ENCODE measurements around the gene CUL7.
"Not testable (repeated sequence)": the region's sequence is repeated elsewhere in the genome, so short reads cannot be mapped to it uniquely, and the experiment has no call there.

CUL7 gene

GRCh38 chr6:43053545-43054205, at the start of gene CUL7:
Gene CUL7, minus strand, starts transcription at chr6:43053851. Its CDS starts 1,063 bp downstream, at chr6:43052788.
- intact Hi-C loops (cut with DNase I) = no loop called here
- peak; percentile 64 to 95 (median 86) for DNase-seq

- no peak for DNase-seq
- intact Hi-C loops (cut with DNase I) = no loop called here
These were observed 47.8 kb upstream of the CUL7 start for GRCh38 chr6:43101497-43101896.

- intact Hi-C loops (cut with DNase I) = no loop called here
- no peak for DNase-seq
These were observed 43.9 kb upstream of the CUL7 start for GRCh38 chr6:43097502-43097901.

GRCh38 chr6:43097098-43097489, 43.4 kb upstream of the CUL7 start:
- intact Hi-C loops (cut with DNase I) = no loop called here
- no peak for DNase-seq

GRCh38 chr6:43096451-43097097, 42.9 kb upstream of the CUL7 start:
- peak in 6 of 42 donors; percentile 7 to 47 (median 20) for DNase-seq
- intact Hi-C loops (cut with DNase I) = no loop called here

GRCh38 chr6:43095939-43096338, 42.3 kb upstream of the CUL7 start:
- intact Hi-C loops (cut with DNase I) = no loop called here
- DNase-seq = no peak

GRCh38 chr6:43093436-43094289, 40.0 kb upstream of the CUL7 start:
- intact Hi-C loops (cut with DNase I) = no loop called here
- DNase-seq = peak in 3 of 42 donors; percentile 15 to 31 (median 24)

- no peak for DNase-seq
- intact Hi-C loops (cut with DNase I) = no loop called here
These were observed 39.0 kb upstream of the CUL7 start for GRCh38 chr6:43092635-43093034.

GRCh38 chr6:43091436-43091991, 37.9 kb upstream of the CUL7 start:
- intact Hi-C loops (cut with DNase I) = no loop called here
- no peak for DNase-seq

GRCh38 chr6:43091020-43091419, 37.4 kb upstream of the CUL7 start:
- no peak for DNase-seq
- intact Hi-C loops (cut with DNase I) = no loop called here

- no peak for DNase-seq
- intact Hi-C loops (cut with DNase I) = no loop called here
These were observed 36.9 kb upstream of the CUL7 start for GRCh38 chr6:43090559-43090956.

- intact Hi-C loops (cut with DNase I) = no loop called here
- no peak for DNase-seq
These were observed 36.4 kb upstream of the CUL7 start for GRCh38 chr6:43089874-43090558.

GRCh38 chr6:43089467-43089866, 35.8 kb upstream of the CUL7 start:
- DNase-seq = no peak
- intact Hi-C loops (cut with DNase I) = no loop called here

GRCh38 chr6:43088654-43089056, 35.0 kb upstream of the CUL7 start:
- DNase-seq = no peak
- intact Hi-C loops (cut with DNase I) = no loop called here

GRCh38 chr6:43086022-43086658, 32.5 kb upstream of the CUL7 start:
- intact Hi-C loops (cut with DNase I) = no loop called here
- DNase-seq = no peak

- DNase-seq = peak in 1 of 42 donors; percentile 5
- intact Hi-C loops (cut with DNase I) = no loop called here
These were observed 29.4 kb upstream of the CUL7 start for GRCh38 chr6:43082806-43083655.

- DNase-seq; intact Hi-C loops (cut with DNase I): not testable (repeated sequence)
These were observed 28.3 kb upstream of the CUL7 start for GRCh38 chr6:43081922-43082321.

GRCh38 chr6:43081043-43081442, 27.4 kb upstream of the CUL7 start:
- intact Hi-C loops (cut with DNase I) = no loop called here
- DNase-seq = no peak

Data from head of caudate nucleus (tissue), 42 donors.